GM12878 (cell line): ENCODE results near the gene NBDY. TPM values are rescaled to one million over a fixed set of nuclear protein-coding genes. Genes with fewer than 3 reads are reported as not detected.

ENCODE experiments used
- ATAC-seq: fragments of 200-7000 bp; cut with Tn5 transposase; 3 replicates; pipeline ENCODE4 v1.9.1; 2020; ENCODE audit warnings: mild to moderate bottlenecking, moderate library complexity
- BruUV-seq: library from RNA; stranded (reverse); fragments of 400-500 nt; replicated peaks from 2 replicates; lab custom pipeline; 2021; lab: Mats Ljungman, UMichigan
- CTCF ChIA-PET: fragments of 300-600 bp; sonication (Branson Sonifier 250); formaldehyde crosslinking; extraction: SDS; loops from one replicate; lab custom pipeline; 2021; ENCODE audit warnings: inconsistent platforms; lab: Yijun Ruan, JAX
- POLR2A ChIA-PET: fragments of 350-600 bp; formaldehyde crosslinking; extraction: SDS; loops from one replicate; lab custom pipeline; 2021; ENCODE audit warnings: inconsistent platforms; lab: Charles Lee
- RAD21 ChIA-PET: fragments of 300-600 bp; sonication (Branson Sonifier 250); formaldehyde crosslinking; loops from one replicate; lab custom pipeline; 2023; ENCODE audit warnings: antibody characterized with exemption; ENCODE audit not compliant: unreplicated experiment; lab: Charles Lee
- SMC1A ChIA-PET: fragments of 300-600 bp; sonication (Branson Sonifier 250); formaldehyde crosslinking; loops from one replicate; lab custom pipeline; 2023; ENCODE audit not compliant: unreplicated experiment, uncharacterized antibody; lab: Charles Lee
- DNase-seq: peaks from one replicate; pipeline ENCODE4 v3.0.0-alpha.2; 2011; ENCODE audit warnings: low read depth, low spot score
- FAIRE-seq: peaks from 3 replicates; lab custom pipeline; 2011; peaks lifted over from hg19 to GRCh38; lab: Jason Lieb, UNC
- H2AFZ ChIP-seq: 2 replicates; pipeline ENCODE4 v1.6.0; 2011; ENCODE audit warnings: low read depth, low read length, control low read depth; ENCODE audit not compliant: control insufficient read depth
- H3K27ac ChIP-seq: 2 replicates; pipeline ENCODE4 v1.5.1; 2011; ENCODE audit warnings: control low read depth; ENCODE audit not compliant: control insufficient read depth, insufficient read depth
- H3K27me3 ChIP-seq, 2 experiments: replicated peaks in 1 of 2; 2 replicates each; pipeline versions ENCODE4 v1.6.0 to v1.6.1; 2011; ENCODE audit warnings: low read length in 1 of 2; ENCODE audit not compliant: control insufficient read depth in 2 of 2, insufficient read depth in 2 of 2
- H3K36me3 ChIP-seq, 2 experiments: 2 replicates each; pipeline ENCODE4 v1.5.1; 2011; ENCODE audit warnings: low read length in 1 of 2; ENCODE audit not compliant: control insufficient read depth in 2 of 2, insufficient read depth in 2 of 2
- H3K4me1 ChIP-seq: 2 replicates; pipeline ENCODE4 v1.6.1; 2011; ENCODE audit warnings: mild to moderate bottlenecking, low read length, moderate library complexity, mixed read lengths; ENCODE audit not compliant: control insufficient read depth, insufficient read depth
- H3K4me2 ChIP-seq: 2 replicates; pipeline ENCODE4 v1.6.0; 2011; ENCODE audit warnings: control low read depth; ENCODE audit not compliant: control insufficient read depth, insufficient read depth
- H3K4me3 ChIP-seq: fragments of 200-600 bp; sonication (generic); 2 replicates; pipeline ENCODE4 v1.5.1; 2016
- H3K79me2 ChIP-seq: 2 replicates; pipeline ENCODE4 v1.6.0; 2011; ENCODE audit warnings: low read length; ENCODE audit not compliant: control insufficient read depth, insufficient read depth
- H3K9ac ChIP-seq: 2 replicates; pipeline ENCODE4 v1.8.0; 2011; ENCODE audit warnings: low read length, control low read depth, mixed read lengths; ENCODE audit not compliant: control insufficient read depth, insufficient read depth
- H3K9me3 ChIP-seq: replicated peaks from 3 replicates; pipeline ENCODE4 v1.5.1; 2011; ENCODE audit warnings: mild to moderate bottlenecking, low read length; ENCODE audit not compliant: control insufficient read depth, insufficient read depth
- H4K20me1 ChIP-seq: 2 replicates; pipeline ENCODE4 v1.6.0; 2011; ENCODE audit not compliant: control insufficient read depth, insufficient read depth
- BRCA1 ChIP-seq: IDR thresholded peaks from 2 replicates; pipeline ENCODE4 v1.6.1; 2011; ENCODE audit warnings: low read depth, low read length, improper control_type of control experiment
- FOXM1 ChIP-seq: IDR thresholded peaks from 2 replicates; pipeline ENCODE4 v1.6.1; 2012; ENCODE audit warnings: low read depth, mild to moderate bottlenecking, inconsistent platforms, low read length, moderate library complexity
- GATAD2B ChIP-seq: fragments of 450-650 bp; conservative IDR thresholded peaks from 2 replicates; pipeline ENCODE4 v1.6.1; 2017; ENCODE audit warnings: low read depth, mild to moderate bottlenecking, moderate library complexity
- IKZF1 ChIP-seq: fragments of 450-650 bp; conservative IDR thresholded peaks from 2 replicates; pipeline ENCODE4 v1.6.1; 2017; ENCODE audit warnings: antibody characterized with exemption, mild to moderate bottlenecking
- KLF5 ChIP-seq: fragments of 450-650 bp; IDR thresholded peaks from 2 replicates; pipeline ENCODE4 v1.6.1; 2014; ENCODE audit warnings: mild to moderate bottlenecking; ENCODE audit not compliant: partially characterized antibody
- MEF2B ChIP-seq: fragments of 450-650 bp; IDR thresholded peaks from 2 replicates; pipeline ENCODE4 v1.6.1; 2018; ENCODE audit warnings: mild to moderate bottlenecking, moderate library complexity; ENCODE audit not compliant: partially characterized antibody, poor library complexity, severe bottlenecking
- NR2F1 ChIP-seq: fragments of 450-650 bp; conservative IDR thresholded peaks from 2 replicates; pipeline ENCODE4 v1.6.1; 2017; ENCODE audit warnings: mild to moderate bottlenecking
- PAX8 ChIP-seq: fragments of 450-650 bp; IDR thresholded peaks from 2 replicates; pipeline ENCODE4 v1.6.1; 2017; ENCODE audit warnings: mild to moderate bottlenecking, moderate library complexity
- RAD21 ChIP-seq: IDR thresholded peaks from 2 replicates; pipeline ENCODE4 v1.6.1; 2011; ENCODE audit warnings: mild to moderate bottlenecking, low read depth, low read length, moderate library complexity; ENCODE audit not compliant: insufficient read depth
- SREBF1 ChIP-seq: IDR thresholded peaks from 2 replicates; pipeline ENCODE4 v1.6.1; 2012; ENCODE audit warnings: mild to moderate bottlenecking, low read length
- TARDBP ChIP-seq: IDR thresholded peaks from 2 replicates; pipeline ENCODE4 v1.6.1; 2016; ENCODE audit warnings: borderline replicate concordance
- TBL1XR1 ChIP-seq: IDR thresholded peaks from 2 replicates; pipeline ENCODE4 v1.6.1; 2012; ENCODE audit warnings: low read depth, low read length, improper control_type of control experiment
- ZNF24 ChIP-seq: fragments of 450-650 bp; IDR thresholded peaks from 2 replicates; pipeline ENCODE4 v1.6.1; 2017; ENCODE audit warnings: antibody characterized with exemption, mild to moderate bottlenecking
- ZNF384 ChIP-seq: IDR thresholded peaks from 2 replicates; pipeline ENCODE4 v1.6.1; 2012; ENCODE audit warnings: low read depth, mild to moderate bottlenecking, low read length, improper control_type of control experiment, borderline replicate concordance
- WGBS: methylation state at CpG from one replicate; pipeline ENCODE4 v1.1.6; 2016; ENCODE audit warnings: low lambda C conversion rate; ENCODE audit not compliant: insufficient replicate concordance, insufficient coverage; ENCODE audit errors: missing lambda C conversion rate; 5-methylcytosine and 5-hydroxymethylcytosine counted together
- in situ Hi-C: fragments of 300-500 bp; cut with MboI; formaldehyde crosslinking; loops from 9 replicates; pipeline ENCODE4 v1.14.3; 2018; ENCODE audit warnings: mixed read lengths
- intact Hi-C: fragments of 100-400 bp; cut with micrococcal nuclease; formaldehyde crosslinking; loops from one replicate; pipeline ENCODE4 v1.14.2; 2022; ENCODE audit not compliant: unreplicated experiment
- polyA plus RNA-seq, 11 experiments: library from polyadenylated mRNA; depleted of rRNA in 4 of 11; unstranded in 6 of 11; stranded (reverse) in 5 of 11; fragments of >200 nt; fragmentation: Nextera tagmentation in 4 of 11; fragmentation: Illumina TruSeq in 1 of 11; extraction: Ambion mirVana in 4 of 11; extraction: Trizol in 1 of 11; gene quantifications; 1 replicate in 1 of 11; 2 replicates in 10 of 11; pipeline versions ENCODE4 v1.2.1 to v1.2.3, GENCODE V29; 2011 to 2016; ENCODE audit warnings: inconsistent platforms in 2 of 11, missing spikeins in 2 of 11, low read depth in 1 of 11
- total RNA-seq, 4 experiments: library from RNA; depleted of rRNA in 3 of 4; stranded (reverse); fragments of >200 nt in 3 of 4; fragmentation: Illumina TruSeq in 1 of 4; extraction: Trizol in 1 of 4; gene quantifications; 2 replicates each; pipeline versions ENCODE4 v1.2.1 to v1.2.3, GENCODE V29; 2013 to 2021
- TF ChIP-seq, protein P1 (sequence below): fragments of 450-650 bp; IDR thresholded peaks from 2 replicates; pipeline ENCODE4 v1.6.1; 2018; ENCODE audit warnings: borderline replicate concordance, mild to moderate bottlenecking; ENCODE audit not compliant: partially characterized antibody
- TF ChIP-seq, protein P2 (sequence below): fragments of 450-650 bp; IDR thresholded peaks from 2 replicates; pipeline ENCODE4 v1.6.1; 2017; ENCODE audit warnings: mild to moderate bottlenecking
- TF ChIP-seq, protein P3 (sequence below): IDR thresholded peaks from 2 replicates; pipeline ENCODE4 v1.6.1; 2012; ENCODE audit warnings: low read depth, low read length, improper control_type of control experiment

The NBDY gene
- total and polyA plus RNA-seq, 10 of the 15 experiments (the other 5 are each of a cell fraction or from before 2014, with no cell fraction given), result 10.8 to 122 (median 61.5) TPM

DNA sequence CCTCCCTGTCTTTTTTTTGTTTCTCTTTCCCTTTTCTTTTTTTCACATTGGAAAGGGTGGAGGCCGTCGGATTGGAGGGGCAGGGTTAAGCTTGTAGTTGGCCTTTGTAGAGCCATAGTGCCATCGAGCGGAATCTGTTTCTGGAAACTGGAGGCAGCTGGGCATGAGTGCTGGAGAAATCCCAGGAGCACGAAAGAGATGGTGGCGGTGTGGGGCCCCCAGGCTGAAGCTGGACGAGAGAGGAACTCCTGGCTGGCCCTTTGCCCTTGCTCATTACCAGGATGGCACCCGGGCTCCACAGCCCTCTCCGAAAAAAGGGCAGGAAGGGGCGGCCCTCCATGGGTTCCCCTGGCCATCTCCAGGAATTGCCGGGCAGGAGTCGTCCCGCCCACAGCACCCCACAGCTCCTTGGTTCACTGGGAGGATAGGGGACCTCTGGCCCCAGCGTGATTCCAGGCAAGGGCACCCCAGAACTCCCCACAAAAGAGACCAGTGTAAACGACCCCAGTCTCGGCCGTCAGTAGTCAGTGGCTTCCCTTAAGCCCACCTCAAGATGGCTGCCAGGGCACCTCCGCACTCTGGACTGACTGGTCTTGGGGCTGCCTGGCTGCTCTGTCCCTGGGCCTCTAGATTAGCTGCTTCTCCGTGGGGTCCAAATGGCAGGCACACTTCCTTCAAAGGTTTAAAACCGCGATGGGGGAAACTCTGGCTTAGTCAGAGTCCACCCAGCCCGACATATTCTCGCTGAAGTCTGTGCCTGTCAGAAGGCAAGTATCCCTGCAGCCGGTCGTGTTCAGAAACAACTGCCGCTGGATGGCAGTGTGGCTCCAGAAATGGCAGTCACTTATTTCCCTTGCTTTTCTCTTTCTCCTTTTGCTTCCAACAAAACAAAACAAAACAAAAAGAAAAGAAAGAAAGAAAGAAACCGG is 74.1 kb downstream of the NBDY start:
- Histone ChIP-seq H3K27ac (peak overlapping the region; percentile 84), H3K4me1 (peaks cover 20% of the 10 kb centered on the region)
- CTCF ChIA-PET, result interaction anchor here (0.7 to 3.3 kb wide), 13 partner anchors 9 to 652 kb away, joined by 3 to 25 read pairs (median 4); no protein-coding TSS in a partner anchor
- TF ChIP-seq PAX8 (no peak), RAD21 (peak; percentile 91), KLF5 (peak; percentile 28), ZNF24 (no peak), IKZF1 (0 out of 2 replicates have a peak, but pooled peaks have one; percentile 13), MEF2B (no peak), TBL1XR1 (0 out of 2 replicates have a peak, but pooled peaks have one; percentile 32), ZNF384 (peak; percentile 98), NR2F1 (no peak), BRCA1 (no peak), GATAD2B (no peak), TARDBP (no peak), SREBF1 (no peak), FOXM1 (0 out of 2 replicates have a peak, but pooled peaks have one; percentile 8)
- TF ChIP-seq, protein P1, sequence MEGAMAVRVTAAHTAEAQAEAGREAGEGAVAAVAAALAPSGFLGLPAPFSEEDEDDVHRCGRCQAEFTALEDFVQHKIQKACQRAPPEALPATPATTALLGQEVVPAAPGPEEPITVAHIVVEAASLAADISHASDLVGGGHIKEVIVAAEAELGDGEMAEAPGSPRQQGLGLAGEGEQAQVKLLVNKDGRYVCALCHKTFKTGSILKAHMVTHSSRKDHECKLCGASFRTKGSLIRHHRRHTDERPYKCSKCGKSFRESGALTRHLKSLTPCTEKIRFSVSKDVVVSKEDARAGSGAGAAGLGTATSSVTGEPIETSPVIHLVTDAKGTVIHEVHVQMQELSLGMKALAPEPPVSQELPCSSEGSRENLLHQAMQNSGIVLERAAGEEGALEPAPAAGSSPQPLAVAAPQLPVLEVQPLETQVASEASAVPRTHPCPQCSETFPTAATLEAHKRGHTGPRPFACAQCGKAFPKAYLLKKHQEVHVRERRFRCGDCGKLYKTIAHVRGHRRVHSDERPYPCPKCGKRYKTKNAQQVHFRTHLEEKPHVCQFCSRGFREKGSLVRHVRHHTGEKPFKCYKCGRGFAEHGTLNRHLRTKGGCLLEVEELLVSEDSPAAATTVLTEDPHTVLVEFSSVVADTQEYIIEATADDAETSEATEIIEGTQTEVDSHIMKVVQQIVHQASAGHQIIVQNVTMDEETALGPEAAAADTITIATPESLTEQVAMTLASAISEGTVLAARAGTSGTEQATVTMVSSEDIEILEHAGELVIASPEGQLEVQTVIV, result no peak
- TF ChIP-seq, protein P2, sequence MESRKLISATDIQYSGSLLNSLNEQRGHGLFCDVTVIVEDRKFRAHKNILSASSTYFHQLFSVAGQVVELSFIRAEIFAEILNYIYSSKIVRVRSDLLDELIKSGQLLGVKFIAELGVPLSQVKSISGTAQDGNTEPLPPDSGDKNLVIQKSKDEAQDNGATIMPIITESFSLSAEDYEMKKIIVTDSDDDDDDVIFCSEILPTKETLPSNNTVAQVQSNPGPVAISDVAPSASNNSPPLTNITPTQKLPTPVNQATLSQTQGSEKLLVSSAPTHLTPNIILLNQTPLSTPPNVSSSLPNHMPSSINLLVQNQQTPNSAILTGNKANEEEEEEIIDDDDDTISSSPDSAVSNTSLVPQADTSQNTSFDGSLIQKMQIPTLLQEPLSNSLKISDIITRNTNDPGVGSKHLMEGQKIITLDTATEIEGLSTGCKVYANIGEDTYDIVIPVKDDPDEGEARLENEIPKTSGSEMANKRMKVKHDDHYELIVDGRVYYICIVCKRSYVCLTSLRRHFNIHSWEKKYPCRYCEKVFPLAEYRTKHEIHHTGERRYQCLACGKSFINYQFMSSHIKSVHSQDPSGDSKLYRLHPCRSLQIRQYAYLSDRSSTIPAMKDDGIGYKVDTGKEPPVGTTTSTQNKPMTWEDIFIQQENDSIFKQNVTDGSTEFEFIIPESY, result no peak
- TF ChIP-seq, protein P3, sequence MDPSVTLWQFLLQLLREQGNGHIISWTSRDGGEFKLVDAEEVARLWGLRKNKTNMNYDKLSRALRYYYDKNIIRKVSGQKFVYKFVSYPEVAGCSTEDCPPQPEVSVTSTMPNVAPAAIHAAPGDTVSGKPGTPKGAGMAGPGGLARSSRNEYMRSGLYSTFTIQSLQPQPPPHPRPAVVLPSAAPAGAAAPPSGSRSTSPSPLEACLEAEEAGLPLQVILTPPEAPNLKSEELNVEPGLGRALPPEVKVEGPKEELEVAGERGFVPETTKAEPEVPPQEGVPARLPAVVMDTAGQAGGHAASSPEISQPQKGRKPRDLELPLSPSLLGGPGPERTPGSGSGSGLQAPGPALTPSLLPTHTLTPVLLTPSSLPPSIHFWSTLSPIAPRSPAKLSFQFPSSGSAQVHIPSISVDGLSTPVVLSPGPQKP, result no peak

More for the DNA sequence above, 74.1 kb downstream of the NBDY start:
- Histone ChIP-seq H3K27me3 (no peaks in the 10 kb centered on the region), H3K36me3 (no peaks in the 10 kb centered on the region; a peak in 2 of 4 replicates), H2AFZ (peak overlapping the region; percentile 87), H3K4me2 (peak overlapping the region; percentile 67), H3K9me3 (no peaks in the 10 kb centered on the region), H3K4me3 (peak overlapping the region; percentile 60), H3K9ac (peak overlapping the region; percentile 77), H4K20me1 (no peaks in the 10 kb centered on the region), H3K79me2 (no peaks in the 10 kb centered on the region)
- FAIRE-seq (peak; percentile 78), ATAC-seq (peak; percentile 82), DNase-seq (peak; percentile 77)
- BruUV-seq, result no TSS peak
- in situ Hi-C loops, result loop anchor here (25.0 kb wide), 7 partner anchors 484 to 1584 kb away; partner anchors contain the start of genes FAAH2, ZXDA and ZXDB
- intact Hi-C loops, result loop anchor here (1.0 to 10.0 kb wide), 7 partner anchors 175 to 1224 kb away; partner anchors contain the start of genes FAAH2 and ZXDB
- RAD21 ChIA-PET, result interaction anchor here (0.5 to 3.1 kb wide), 7 partner anchors 10 to 570 kb away, joined by 3 to 21 read pairs (median 7); no protein-coding TSS in a partner anchor
- POLR2A ChIA-PET, result interaction anchor here (1.1 kb wide), 1 partner anchor 40 kb away, joined by 3 read pairs; no protein-coding TSS in a partner anchor
- WGBS, result 44% methylated on average over 25 of the region's 27 CpGs
- SMC1A ChIA-PET, result interaction anchor here (0.9 to 1.5 kb wide), 7 partner anchors 9 to 651 kb away, joined by 3 to 10 read pairs (median 4); no protein-coding TSS in a partner anchor
